ENCODE data around the gene LCK. TPM values are rescaled to one million over a fixed set of nuclear protein-coding genes. Genes with fewer than 3 reads are reported as not detected.

The LCK gene
- total and polyA plus RNA-seq, 9 donors: 0.34 to 1.3 (median 0.68) TPM

DNA sequence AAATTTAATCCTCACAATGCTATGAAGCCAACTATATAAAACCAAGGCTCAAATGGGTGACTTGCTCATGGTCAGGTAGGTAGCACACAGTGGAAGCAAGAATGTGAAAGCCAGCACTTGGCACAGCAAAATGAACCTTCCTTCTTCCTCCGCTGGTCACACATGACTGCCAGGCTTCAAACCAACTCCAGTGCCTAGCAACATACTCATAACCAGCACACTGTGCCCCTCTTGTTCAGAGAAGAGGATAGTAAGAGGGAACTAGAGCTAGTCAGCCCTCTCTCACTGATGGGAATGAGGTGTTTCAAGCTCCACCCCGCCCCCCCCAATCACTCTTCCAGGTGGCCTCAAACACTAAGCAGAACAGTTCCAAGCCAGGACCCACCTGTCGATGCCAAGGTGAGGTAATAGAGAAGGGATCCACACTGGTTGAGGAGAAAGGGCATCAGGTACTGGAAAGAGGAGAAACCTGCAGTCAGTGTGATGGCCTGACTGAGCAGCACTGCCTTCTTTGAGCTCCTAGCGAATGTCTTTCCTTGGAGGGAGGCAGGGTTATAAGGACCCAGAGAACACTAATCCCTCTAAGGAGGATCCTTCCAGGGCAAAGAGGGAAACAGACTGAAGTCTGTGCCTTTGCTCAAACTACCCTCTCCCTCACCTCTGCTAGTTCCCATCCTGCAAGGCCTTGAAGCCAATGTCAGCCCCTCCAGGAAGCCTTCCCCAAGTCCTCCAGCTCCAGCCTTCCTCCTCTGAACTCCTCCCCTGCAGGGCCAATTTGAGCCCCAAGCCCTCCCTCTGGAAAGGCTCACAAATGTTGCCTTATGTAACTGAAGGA, 30.1 kb upstream of the LCK start:
- WGBS (ENCODE audit: insufficient coverage): 100% methylated on average over 1 of the region's 4 CpGs

DNA sequence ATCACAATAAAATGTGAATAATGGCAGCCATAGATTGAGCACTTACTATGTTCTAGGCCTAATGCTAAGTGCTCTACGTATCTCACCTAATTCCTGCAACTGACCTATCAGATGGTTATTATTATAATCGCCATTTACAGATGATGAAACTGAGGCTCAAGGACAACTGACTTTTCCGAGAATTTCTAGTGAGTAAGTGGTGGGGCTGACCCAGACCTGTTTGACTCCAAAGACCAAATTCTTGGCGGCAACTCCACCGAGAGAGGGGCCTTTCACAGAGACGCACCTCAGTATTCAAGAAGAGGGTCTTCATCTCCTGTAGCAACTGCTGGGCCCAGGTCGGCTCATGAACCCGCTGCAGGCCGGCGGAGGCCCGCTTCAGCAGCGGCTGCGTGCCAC, 29.5 kb upstream of the LCK start:
- H3K36me3 ChIP-seq (ENCODE audit: control insufficient read depth, insufficient read depth, low read length): peaks cover 54% of the 10 kb centered on the region
- no peaks in the 10 kb centered on the region for H3K27me3 ChIP-seq (ENCODE audit: control insufficient read depth, insufficient read depth, low read length)
- no peak for DNase-seq
- no peaks in the 10 kb centered on the region for H3K9me3 ChIP-seq (replicated peaks; ENCODE audit: control insufficient read depth, low read depth, low read length)
- peak overlapping the region; percentile 82 for H3K27ac ChIP-seq (ENCODE audit: low read length)
- peaks cover 23% of the 10 kb centered on the region for H3K4me1 ChIP-seq (ENCODE audit: control insufficient read depth, insufficient read depth, low read length)
- 8% methylated on average over 12 of the region's 13 CpGs for WGBS (ENCODE audit: insufficient coverage)
- H3K4me3 ChIP-seq (ENCODE audit: low read length): peak overlapping the region; percentile 73

More for the DNA sequence above, 30.1 kb upstream of the LCK start:
- no peak for DNase-seq
- Histone ChIP-seq H3K36me3 (ENCODE audit: control insufficient read depth, insufficient read depth, low read length) (peaks cover 56% of the 10 kb centered on the region), H3K27ac (ENCODE audit: low read length) (peak overlapping the region; percentile 82), H3K9me3 (replicated peaks; ENCODE audit: control insufficient read depth, low read depth, low read length) (no peaks in the 10 kb centered on the region), H3K4me3 (ENCODE audit: low read length) (peak overlapping the region; percentile 73), H3K27me3 (ENCODE audit: control insufficient read depth, insufficient read depth, low read length) (no peaks in the 10 kb centered on the region), H3K4me1 (ENCODE audit: control insufficient read depth, insufficient read depth, low read length) (peaks cover 26% of the 10 kb centered on the region)

DNA sequence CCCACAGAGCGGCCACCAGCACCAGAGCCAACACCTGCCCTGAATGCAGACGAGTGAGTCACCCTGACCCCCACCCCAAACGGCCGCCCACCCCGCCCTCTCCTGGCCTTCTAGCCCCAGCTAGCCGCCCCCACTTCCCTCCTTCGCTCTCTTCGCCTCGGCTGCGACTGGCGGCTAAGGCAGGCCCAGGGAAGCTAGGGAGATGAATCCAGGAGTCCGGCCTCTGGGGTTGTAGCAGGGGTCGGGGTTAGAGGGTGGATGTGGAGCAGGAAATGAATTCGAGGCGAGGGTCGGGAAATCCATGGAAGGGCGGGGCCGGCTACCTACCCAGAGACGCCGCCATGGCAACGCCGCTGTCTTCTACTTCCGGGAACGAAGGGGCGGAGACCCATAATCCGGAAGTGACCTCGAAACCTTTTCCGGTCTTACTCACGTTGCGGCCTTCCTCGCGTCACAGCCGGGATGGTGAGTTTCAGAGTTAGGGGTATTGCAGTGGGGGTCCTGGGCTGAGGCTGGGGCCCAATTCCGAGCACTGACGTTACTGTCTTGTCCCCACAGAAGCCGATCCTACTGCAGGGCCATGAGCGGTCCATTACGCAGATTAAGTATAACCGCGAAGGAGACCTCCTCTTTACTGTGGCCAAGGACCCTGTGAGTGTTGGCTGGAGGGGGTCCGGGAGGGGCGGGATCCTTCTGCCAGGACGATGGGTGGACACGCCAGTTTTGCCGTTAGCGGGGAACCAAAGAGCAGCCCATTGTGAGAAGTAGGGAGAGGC, 28.9 kb upstream of the LCK start, which contains the start of the genes EIF3I and TMEM234:
Gene EIF3I (plus strand): TSS at position 428 of the 776 bp plus-strand sequence. CDS start 35 bp downstream, at position 463.
Gene TMEM234 (minus strand): TSS at position 374 of the 776 bp plus-strand sequence. CDS start 31 bp downstream, at position 343.
- peak within 1 kb of the TSS; percentile 93 for H3K27ac ChIP-seq (ENCODE audit: low read length)
- H3K4me1 ChIP-seq (ENCODE audit: control insufficient read depth, insufficient read depth, low read length): peaks cover 23% of the 10 kb centered on the region
- no peaks in the 10 kb centered on the region for H3K27me3 ChIP-seq (ENCODE audit: control insufficient read depth, insufficient read depth, low read length)
- peaks cover 51% of the 10 kb centered on the region for H3K36me3 ChIP-seq (ENCODE audit: control insufficient read depth, insufficient read depth, low read length)
- under 1% methylated on average over 35 of the region's 46 CpGs for WGBS (ENCODE audit: insufficient coverage)
- peak; percentile 98 for DNase-seq
- H3K9me3 ChIP-seq (replicated peaks; ENCODE audit: control insufficient read depth, low read depth, low read length): no peaks in the 10 kb centered on the region
- H3K4me3 ChIP-seq (ENCODE audit: low read length): peak within 1 kb of the TSS; percentile 73

DNA sequence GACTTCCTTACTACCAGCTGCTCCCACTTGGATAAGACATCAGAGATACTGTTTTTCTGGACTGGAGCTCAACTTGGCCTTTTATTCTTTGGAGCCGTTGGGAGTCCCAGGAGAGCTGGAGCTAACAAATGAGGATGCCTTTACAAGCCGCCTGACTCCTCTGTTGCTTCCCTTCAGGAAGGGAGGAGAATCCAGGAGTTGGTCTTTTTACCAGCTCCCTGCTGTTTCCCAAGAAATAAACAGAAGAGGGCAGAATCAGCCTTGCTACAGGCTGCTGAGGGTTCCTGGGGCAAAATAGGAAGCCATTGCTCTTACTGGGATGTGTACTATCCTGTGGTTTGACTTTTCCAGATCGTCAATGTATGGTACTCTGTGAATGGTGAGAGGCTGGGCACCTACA, 27.4 kb upstream of the LCK start:
- no peaks in the 10 kb centered on the region for H3K9me3 ChIP-seq (replicated peaks; ENCODE audit: control insufficient read depth, low read depth, low read length)
- no peak overlapping the region for H3K27ac ChIP-seq (ENCODE audit: low read length)
- no peak for DNase-seq
- H3K4me1 ChIP-seq (ENCODE audit: control insufficient read depth, insufficient read depth, low read length): peaks cover 23% of the 10 kb centered on the region
- WGBS (ENCODE audit: insufficient coverage): 62% methylated on average over 3 of the region's 3 CpGs
- peaks cover 59% of the 10 kb centered on the region for H3K36me3 ChIP-seq (ENCODE audit: control insufficient read depth, insufficient read depth, low read length)
- H3K27me3 ChIP-seq (ENCODE audit: control insufficient read depth, insufficient read depth, low read length): no peaks in the 10 kb centered on the region
- no peak overlapping the region for H3K4me3 ChIP-seq (ENCODE audit: low read length)

DNA sequence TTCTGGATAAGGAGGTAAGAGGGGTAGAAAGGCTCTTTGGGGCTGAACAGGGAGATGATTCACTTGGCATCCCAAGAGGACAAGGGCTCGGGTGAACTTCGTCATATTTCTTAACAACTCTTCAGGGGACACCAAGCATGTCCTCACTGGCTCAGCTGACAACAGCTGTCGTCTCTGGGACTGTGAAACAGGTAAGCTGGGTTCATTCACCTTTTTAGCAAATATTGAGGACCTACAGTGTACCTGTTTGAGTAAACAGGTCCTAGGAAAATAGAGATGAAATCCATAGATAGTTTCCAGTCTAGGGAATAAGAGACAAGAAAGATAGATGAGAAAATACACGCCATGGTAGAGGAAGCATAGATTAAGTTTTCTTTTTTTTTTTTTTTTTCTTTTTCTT, 26.8 kb upstream of the LCK start:
- Histone ChIP-seq H3K36me3 (ENCODE audit: control insufficient read depth, insufficient read depth, low read length) (peaks cover 60% of the 10 kb centered on the region), H3K9me3 (replicated peaks; ENCODE audit: control insufficient read depth, low read depth, low read length) (no peaks in the 10 kb centered on the region), H3K4me1 (ENCODE audit: control insufficient read depth, insufficient read depth, low read length) (peaks cover 23% of the 10 kb centered on the region), H3K27me3 (ENCODE audit: control insufficient read depth, insufficient read depth, low read length) (no peaks in the 10 kb centered on the region), H3K27ac (ENCODE audit: low read length) (no peak overlapping the region), H3K4me3 (ENCODE audit: low read length) (no peak overlapping the region)
- 100% methylated on average over 2 of the region's 4 CpGs for WGBS (ENCODE audit: insufficient coverage)
- DNase-seq: no peak

DNA sequence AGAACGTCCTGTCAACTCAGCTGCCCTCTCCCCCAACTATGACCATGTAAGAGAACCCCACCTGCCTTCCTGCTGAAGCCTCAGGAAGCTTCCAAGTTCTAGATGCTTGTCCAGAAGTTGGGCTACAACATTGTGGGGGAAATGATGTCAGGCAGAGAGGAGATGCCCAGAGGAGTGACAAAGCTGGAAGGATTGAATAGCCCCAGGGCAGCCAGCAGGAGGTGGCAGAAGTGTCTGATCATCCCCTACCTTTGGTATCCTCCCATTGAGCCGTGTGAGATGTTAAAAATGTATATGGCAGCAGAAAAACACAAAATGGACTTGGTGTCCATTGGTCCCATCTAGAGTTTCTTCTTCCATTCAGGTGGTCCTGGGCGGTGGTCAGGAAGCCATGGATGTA, 22.3 kb upstream of the LCK start:
- Histone ChIP-seq H3K27ac (ENCODE audit: low read length) (no peak overlapping the region), H3K4me3 (ENCODE audit: low read length) (no peak overlapping the region), H3K4me1 (ENCODE audit: control insufficient read depth, insufficient read depth, low read length) (peaks cover under 1% of the 10 kb centered on the region), H3K36me3 (ENCODE audit: control insufficient read depth, insufficient read depth, low read length) (peaks cover 70% of the 10 kb centered on the region), H3K9me3 (replicated peaks; ENCODE audit: control insufficient read depth, low read depth, low read length) (no peaks in the 10 kb centered on the region), H3K27me3 (ENCODE audit: control insufficient read depth, insufficient read depth, low read length) (no peaks in the 10 kb centered on the region)
- no peak for DNase-seq
- WGBS (ENCODE audit: insufficient coverage): no CpG with 5 or more reads among the region's 3 CpGs

DNA sequence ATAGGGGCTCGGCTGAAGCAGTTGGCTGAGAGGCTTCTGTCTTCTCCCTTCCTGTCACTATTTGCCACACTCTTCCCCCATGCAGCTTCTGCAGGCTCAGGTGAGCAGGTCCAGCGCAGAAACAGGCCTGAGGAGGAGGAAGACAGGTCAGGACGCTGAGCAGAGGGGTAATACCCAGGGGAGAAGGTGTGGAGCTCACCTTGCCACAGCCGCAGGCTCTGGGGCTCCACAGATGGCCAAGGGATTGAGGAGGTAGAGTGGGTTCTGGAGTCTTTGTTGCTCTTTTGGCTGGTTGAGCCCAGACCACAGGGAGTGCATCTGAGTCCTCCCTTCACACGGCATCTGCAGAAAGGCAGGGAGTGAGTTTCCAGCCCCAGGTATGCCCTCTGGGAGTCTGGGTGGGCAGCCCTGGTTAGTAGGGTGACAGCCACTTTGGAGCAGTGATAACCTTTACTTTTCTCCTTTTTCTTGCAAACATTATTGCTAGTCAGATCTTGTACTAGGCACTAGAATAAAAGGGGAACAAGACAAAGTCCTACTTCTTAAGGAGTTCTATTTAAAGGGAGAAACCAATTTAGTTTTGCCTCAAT, 19.1 kb upstream of the LCK start:
- H3K4me3 ChIP-seq (ENCODE audit: low read length): no peak overlapping the region
- peaks cover 57% of the 10 kb centered on the region for H3K36me3 ChIP-seq (ENCODE audit: control insufficient read depth, insufficient read depth, low read length)
- no peaks in the 10 kb centered on the region for H3K9me3 ChIP-seq (replicated peaks; ENCODE audit: control insufficient read depth, low read depth, low read length)
- no peaks in the 10 kb centered on the region for H3K4me1 ChIP-seq (ENCODE audit: control insufficient read depth, insufficient read depth, low read length)
- WGBS (ENCODE audit: insufficient coverage): 77% methylated on average over 2 of the region's 5 CpGs
- DNase-seq: no peak
- H3K27ac ChIP-seq (ENCODE audit: low read length): no peak overlapping the region
- H3K27me3 ChIP-seq (ENCODE audit: control insufficient read depth, insufficient read depth, low read length): no peaks in the 10 kb centered on the region

DNA sequence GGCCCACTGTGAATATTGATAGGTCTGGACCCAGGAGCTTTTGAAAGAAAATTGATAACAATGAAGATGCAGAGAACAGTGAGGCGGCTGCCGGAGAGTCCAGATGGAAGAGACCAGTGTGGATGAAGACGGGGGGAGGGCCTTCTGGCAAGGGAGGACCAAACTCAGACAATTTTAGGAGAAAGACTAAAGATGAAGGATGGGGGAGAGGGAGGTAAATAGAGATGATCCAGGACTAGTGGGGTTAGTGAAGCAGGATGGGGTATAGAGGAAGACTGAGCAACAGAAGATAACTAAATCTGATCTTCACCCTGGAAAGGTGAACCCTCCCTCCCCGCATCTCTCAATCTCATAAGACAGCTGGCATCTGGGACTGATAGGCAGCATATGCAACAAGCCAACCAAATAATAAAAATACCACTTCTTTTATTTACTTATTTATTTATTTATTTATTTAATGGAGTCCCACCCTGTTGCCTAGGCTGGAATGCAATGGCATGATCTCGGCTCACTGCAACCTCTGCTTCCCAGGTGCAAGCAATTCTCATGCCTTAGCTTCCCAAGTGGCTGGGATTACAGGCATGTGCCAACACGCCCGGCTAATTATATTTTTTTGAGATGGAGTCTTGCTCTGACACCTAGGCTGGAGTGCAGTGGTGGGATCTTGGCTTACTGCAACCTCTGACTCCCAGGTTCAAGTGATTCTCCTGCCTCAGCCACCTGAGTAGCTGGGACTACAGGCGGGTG, 18.3 kb upstream of the LCK start:
- Histone ChIP-seq H3K9me3 (replicated peaks; ENCODE audit: control insufficient read depth, low read depth, low read length) (no peaks in the 10 kb centered on the region), H3K27me3 (ENCODE audit: control insufficient read depth, insufficient read depth, low read length) (no peaks in the 10 kb centered on the region), H3K27ac (ENCODE audit: low read length) (no peak overlapping the region), H3K4me3 (ENCODE audit: low read length) (no peak overlapping the region), H3K36me3 (ENCODE audit: control insufficient read depth, insufficient read depth, low read length) (peaks cover 53% of the 10 kb centered on the region), H3K4me1 (ENCODE audit: control insufficient read depth, insufficient read depth, low read length) (no peaks in the 10 kb centered on the region)
- no peak for DNase-seq
- WGBS (ENCODE audit: insufficient coverage): 77% methylated on average over 4 of the region's 8 CpGs

DNA sequence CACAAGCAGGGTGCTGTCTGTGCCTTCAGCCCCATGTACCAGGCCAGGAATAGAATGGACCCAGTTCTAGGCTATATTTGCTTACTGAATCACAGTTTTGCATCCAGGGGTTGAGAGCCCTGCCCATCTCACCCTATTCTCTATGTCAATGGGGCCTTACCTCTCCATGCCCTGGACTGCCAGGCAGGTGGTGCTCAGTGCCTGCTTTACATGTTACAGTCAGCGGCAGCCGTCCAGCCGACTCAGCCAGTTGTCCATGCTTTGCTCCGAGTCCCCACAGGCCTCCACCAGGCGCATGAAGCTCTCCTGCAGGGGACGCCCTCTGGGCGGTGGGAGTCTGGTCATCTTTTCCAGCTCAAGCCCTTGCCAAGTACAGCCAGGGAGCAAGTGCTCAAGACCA, 16.3 kb upstream of the LCK start:
- Histone ChIP-seq H3K4me3 (ENCODE audit: low read length) (no peak overlapping the region), H3K36me3 (ENCODE audit: control insufficient read depth, insufficient read depth, low read length) (peaks cover 42% of the 10 kb centered on the region), H3K27me3 (ENCODE audit: control insufficient read depth, insufficient read depth, low read length) (no peaks in the 10 kb centered on the region), H3K9me3 (replicated peaks; ENCODE audit: control insufficient read depth, low read depth, low read length) (no peaks in the 10 kb centered on the region), H3K4me1 (ENCODE audit: control insufficient read depth, insufficient read depth, low read length) (peaks cover 8% of the 10 kb centered on the region), H3K27ac (ENCODE audit: low read length) (no peak overlapping the region)
- WGBS (ENCODE audit: insufficient coverage): 73% methylated on average over 7 of the region's 7 CpGs
- DNase-seq: no peak

Measured in muscle of leg (tissue), 11 donors.